Esophagus squamous epithelium (tissue), 4 donors: Measurements from ENCODE around the gene LINC00305.

Experiments used
- POLR2A ChIP-seq, 4 donors: fragments of 450-650 bp; IDR thresholded peaks; one replicate each; pipeline ENCODE4 v1.6.1; 2017; ENCODE audit warnings: antibody characterized with exemption in 4 of 4, mild to moderate bottlenecking in 4 of 4, moderate library complexity in 3 of 4
- TF ChIP-seq, protein P1 (sequence below), 6 experiments: fragments of 450-650 bp in 4 of 6; fragments of 200-600 bp in 2 of 6; sonication (generic) in 2 of 6; IDR thresholded peaks; one replicate each; pipeline ENCODE4 v1.5.1; 2016 to 2019; ENCODE audit warnings: antibody characterized with exemption in 6 of 6, mild to moderate bottlenecking in 4 of 6, moderate library complexity in 4 of 6

- TF ChIP-seq, protein P1, sequence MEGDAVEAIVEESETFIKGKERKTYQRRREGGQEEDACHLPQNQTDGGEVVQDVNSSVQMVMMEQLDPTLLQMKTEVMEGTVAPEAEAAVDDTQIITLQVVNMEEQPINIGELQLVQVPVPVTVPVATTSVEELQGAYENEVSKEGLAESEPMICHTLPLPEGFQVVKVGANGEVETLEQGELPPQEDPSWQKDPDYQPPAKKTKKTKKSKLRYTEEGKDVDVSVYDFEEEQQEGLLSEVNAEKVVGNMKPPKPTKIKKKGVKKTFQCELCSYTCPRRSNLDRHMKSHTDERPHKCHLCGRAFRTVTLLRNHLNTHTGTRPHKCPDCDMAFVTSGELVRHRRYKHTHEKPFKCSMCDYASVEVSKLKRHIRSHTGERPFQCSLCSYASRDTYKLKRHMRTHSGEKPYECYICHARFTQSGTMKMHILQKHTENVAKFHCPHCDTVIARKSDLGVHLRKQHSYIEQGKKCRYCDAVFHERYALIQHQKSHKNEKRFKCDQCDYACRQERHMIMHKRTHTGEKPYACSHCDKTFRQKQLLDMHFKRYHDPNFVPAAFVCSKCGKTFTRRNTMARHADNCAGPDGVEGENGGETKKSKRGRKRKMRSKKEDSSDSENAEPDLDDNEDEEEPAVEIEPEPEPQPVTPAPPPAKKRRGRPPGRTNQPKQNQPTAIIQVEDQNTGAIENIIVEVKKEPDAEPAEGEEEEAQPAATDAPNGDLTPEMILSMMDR (IDR thresholded peaks at IDR 0.05), result no peak
- TF ChIP-seq POLR2A (IDR thresholded peaks at IDR 0.05), result no peak
These were observed 14.7 kb downstream of the LINC00305 start for GRCh38 chr18:64134044-64134747.
